ENCODE measurements around the gene TRERF1. TPM values are rescaled to one million over a fixed set of nuclear protein-coding genes. Genes with fewer than 3 reads are reported as not detected.

Gene TRERF1
- total RNA-seq, 1 experiment from 2014 or later, result 22.3 TPM

DNA sequence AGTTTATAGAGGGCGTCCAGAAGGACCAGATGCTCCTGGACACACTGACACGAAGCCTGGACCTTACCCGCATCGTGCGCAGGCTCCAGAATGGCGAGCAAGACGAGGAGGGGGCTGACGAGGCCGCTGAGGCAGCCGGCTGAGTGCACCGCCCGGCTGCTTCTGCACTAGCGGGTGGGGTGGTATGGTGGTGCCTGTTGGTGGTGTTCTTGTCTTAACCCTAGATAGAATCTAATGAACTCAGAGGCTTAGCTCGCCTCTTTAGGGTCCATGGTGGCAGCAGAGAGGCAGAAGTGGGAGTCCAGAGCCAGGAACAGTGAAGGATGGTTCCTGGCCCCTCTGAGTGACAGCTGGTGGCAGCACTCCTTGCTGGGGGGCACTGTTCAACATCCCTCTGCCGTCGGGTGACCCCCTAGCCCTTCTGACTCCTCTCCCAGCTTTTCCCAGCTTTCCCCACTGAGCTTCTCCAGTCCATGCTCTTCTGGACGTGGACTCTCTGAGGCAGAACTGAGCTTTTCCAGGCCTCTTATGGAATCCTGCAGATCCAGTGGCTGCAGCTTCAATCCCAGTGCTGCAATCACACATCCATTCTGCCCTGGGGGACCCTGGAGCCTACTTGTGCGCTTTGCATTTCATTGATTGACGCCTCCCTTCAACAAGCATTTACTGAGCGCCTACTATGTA, 272.3 kb downstream of the TRERF1 start:
- Mint-ChIP-seq H3K4me1 (peaks cover 56% of the 10 kb centered on the region), H3K9me3 (no peaks in the 10 kb centered on the region), H3K36me3 (no peaks in the 10 kb centered on the region; the same call in 1 of the 2 replicates), H3K27me3 (ENCODE audit: low read depth) (no peaks in the 10 kb centered on the region; the same call in 1 of the 2 replicates), H3K27ac (no peak overlapping the region), H3K4me3 (peak overlapping the region; percentile 86)
- ATAC-seq (no peak), DNase-seq (ENCODE audit: low spot score) (no peak)
- CTCF ChIA-PET, result interaction anchor here (1.1 to 1.9 kb wide), 3 partner anchors 12 to 75 kb away, joined by 3 to 6 read pairs (median 4); no protein-coding TSS in a partner anchor
- TF ChIP-seq CBFB (CRISPR knock-in tag; IDR thresholded peaks at IDR 0.05; ENCODE audit: low read depth), result no peak
- no peak for TF ChIP-seq SOX15 (CRISPR knock-in tag; IDR thresholded peaks at IDR 0.05)
- no peak for TF ChIP-seq ZNF219 (CRISPR knock-in tag; IDR thresholded peaks at IDR 0.05; ENCODE audit: borderline replicate concordance)
- TF ChIP-seq, protein P1, sequence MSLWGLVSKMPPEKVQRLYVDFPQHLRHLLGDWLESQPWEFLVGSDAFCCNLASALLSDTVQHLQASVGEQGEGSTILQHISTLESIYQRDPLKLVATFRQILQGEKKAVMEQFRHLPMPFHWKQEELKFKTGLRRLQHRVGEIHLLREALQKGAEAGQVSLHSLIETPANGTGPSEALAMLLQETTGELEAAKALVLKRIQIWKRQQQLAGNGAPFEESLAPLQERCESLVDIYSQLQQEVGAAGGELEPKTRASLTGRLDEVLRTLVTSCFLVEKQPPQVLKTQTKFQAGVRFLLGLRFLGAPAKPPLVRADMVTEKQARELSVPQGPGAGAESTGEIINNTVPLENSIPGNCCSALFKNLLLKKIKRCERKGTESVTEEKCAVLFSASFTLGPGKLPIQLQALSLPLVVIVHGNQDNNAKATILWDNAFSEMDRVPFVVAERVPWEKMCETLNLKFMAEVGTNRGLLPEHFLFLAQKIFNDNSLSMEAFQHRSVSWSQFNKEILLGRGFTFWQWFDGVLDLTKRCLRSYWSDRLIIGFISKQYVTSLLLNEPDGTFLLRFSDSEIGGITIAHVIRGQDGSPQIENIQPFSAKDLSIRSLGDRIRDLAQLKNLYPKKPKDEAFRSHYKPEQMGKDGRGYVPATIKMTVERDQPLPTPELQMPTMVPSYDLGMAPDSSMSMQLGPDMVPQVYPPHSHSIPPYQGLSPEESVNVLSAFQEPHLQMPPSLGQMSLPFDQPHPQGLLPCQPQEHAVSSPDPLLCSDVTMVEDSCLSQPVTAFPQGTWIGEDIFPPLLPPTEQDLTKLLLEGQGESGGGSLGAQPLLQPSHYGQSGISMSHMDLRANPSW (CRISPR knock-in tag; conservative IDR thresholded peaks at IDR 0.05; ENCODE audit: low read depth), result no peak
- TF ChIP-seq KAT7 (CRISPR knock-in tag; IDR thresholded peaks at IDR 0.05; ENCODE audit: borderline replicate concordance), result no peak
- TF ChIP-seq, protein P2, sequence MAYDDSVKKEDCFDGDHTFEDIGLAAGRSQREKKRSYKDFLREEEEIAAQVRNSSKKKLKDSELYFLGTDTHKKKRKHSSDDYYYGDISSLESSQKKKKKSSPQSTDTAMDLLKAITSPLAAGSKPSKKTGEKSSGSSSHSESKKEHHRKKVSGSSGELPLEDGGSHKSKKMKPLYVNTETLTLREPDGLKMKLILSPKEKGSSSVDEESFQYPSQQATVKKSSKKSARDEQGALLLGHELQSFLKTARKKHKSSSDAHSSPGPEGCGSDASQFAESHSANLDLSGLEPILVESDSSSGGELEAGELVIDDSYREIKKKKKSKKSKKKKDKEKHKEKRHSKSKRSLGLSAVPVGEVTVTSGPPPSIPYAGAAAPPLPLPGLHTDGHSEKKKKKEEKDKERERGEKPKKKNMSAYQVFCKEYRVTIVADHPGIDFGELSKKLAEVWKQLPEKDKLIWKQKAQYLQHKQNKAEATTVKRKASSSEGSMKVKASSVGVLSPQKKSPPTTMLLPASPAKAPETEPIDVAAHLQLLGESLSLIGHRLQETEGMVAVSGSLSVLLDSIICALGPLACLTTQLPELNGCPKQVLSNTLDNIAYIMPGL (CRISPR knock-in tag; IDR thresholded peaks at IDR 0.05), result no peak
- no peak for TF ChIP-seq NFE2L1 (CRISPR knock-in tag; IDR thresholded peaks at IDR 0.05)
- POLR2A ChIA-PET, result no interaction called here

DNA sequence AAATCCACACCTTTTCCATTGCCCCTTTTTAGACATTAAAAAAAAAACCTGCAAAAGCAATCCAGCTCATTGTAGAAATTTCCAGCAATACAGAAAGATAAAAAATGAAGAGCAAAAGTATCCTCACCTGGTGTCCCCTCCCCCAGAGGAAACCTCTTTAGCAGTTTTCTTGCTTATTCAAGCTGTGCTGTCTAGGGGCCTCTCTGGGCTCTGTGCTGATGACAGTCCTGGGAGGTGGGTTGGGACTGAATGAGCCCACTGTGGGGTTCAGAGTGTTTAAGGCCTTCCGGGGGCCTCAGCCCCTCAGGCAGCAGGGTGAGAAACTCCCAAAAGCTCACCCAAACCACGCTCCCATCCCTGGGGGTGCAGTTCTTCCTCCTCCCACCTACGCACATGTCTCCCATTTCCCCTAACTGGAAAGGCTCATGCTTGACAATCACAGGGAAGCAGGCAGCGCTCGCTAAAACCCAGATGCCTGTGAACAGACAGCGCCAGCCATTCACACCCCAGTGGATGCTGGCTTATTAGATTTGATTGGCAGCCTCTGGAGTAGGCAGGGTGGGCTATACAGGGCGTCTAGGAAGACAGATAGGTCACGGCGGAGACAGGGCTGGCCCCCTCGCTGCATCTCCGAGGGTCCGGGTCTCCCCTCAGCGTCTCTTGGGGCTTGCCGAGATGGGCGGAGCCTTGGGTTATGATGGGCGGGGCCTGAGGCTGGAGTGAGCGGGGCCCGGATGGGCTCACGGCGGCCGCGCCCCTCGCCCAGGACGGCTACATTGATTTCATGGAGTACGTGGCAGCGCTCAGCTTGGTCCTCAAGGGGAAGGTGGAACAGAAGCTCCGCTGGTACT, 274.0 kb downstream of the TRERF1 start:
- CTCF ChIA-PET, result interaction anchor here (1.1 to 3.6 kb wide), 7 partner anchors 9 to 128 kb away, joined by 3 to 20 read pairs (median 7); partner anchors contain the start of gene TAF8
- peak overlapping the region; percentile 76 for H3K27ac Mint-ChIP-seq
- ATAC-seq, result peak; percentile 92
- 0 out of 2 replicates have a peak, but pooled peaks have one; percentile 15 for TF ChIP-seq ETV6 (CRISPR knock-in tag; IDR thresholded peaks at IDR 0.05)
- TF ChIP-seq ZNF671 (CRISPR knock-in tag; IDR thresholded peaks at IDR 0.05), result no peak
- TF ChIP-seq, protein P3, sequence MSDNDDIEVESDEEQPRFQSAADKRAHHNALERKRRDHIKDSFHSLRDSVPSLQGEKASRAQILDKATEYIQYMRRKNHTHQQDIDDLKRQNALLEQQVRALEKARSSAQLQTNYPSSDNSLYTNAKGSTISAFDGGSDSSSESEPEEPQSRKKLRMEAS (CRISPR knock-in tag; IDR thresholded peaks at IDR 0.05), result peak; percentile 69
- TF ChIP-seq, protein P2 (CRISPR knock-in tag; IDR thresholded peaks at IDR 0.05), result 0 out of 2 replicates have a peak, but pooled peaks have one; percentile 12
- H3K27me3 Mint-ChIP-seq (ENCODE audit: low read depth), result peaks cover 5% of the 10 kb centered on the region
- peaks cover 50% of the 10 kb centered on the region for H3K4me1 Mint-ChIP-seq
- H3K4me3 Mint-ChIP-seq, result peak overlapping the region; percentile 86
- H3K36me3 Mint-ChIP-seq, result no peaks in the 10 kb centered on the region; the same call in 1 of the 2 replicates
- POLR2A ChIA-PET, result interaction anchor here (0.5 to 0.8 kb wide), 3 partner anchors 12 to 33 kb away, joined by 3 to 5 read pairs (median 3); no protein-coding TSS in a partner anchor
- DNase-seq (ENCODE audit: low spot score), result peak; percentile 92
- H3K9me3 Mint-ChIP-seq, result no peaks in the 10 kb centered on the region

DNA sequence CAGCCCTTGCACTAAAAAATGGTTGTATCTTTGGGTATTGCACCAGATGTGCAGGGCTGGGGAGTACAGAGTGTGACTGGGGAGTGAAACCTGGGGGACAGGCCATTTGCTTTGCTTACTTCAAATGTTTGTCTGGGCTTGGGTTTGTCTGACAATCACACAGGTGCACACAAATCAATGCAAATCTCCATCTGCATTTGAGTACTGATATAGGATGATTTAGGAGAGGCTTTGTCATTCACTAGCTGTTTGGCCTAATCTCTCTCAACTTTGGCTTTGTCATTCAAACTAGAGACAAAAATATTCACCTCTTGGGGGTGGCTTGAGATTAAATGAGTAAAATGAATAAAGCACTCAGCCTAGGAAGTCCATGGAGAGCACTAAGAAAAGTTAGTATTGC, 274.7 kb downstream of the TRERF1 start:
- H3K27me3 Mint-ChIP-seq (ENCODE audit: low read depth), result peaks cover 5% of the 10 kb centered on the region
- H3K9me3 Mint-ChIP-seq, result no peaks in the 10 kb centered on the region
- ATAC-seq (no peak), DNase-seq (ENCODE audit: low spot score) (no peak)
- no peaks in the 10 kb centered on the region; the same call in 1 of the 2 replicates for H3K36me3 Mint-ChIP-seq
- peak overlapping the region; percentile 70 for H3K27ac Mint-ChIP-seq
- ChIA-PET POLR2A (interaction anchor here (0.5 to 0.8 kb wide), 2 partner anchors 12 to 32 kb away, joined by 3 to 5 read pairs; no protein-coding TSS in a partner anchor), CTCF (interaction anchor here (1.1 to 3.6 kb wide), 8 partner anchors 9 to 127 kb away, joined by 3 to 20 read pairs (median 5); partner anchors contain the start of gene TAF8)
- peak overlapping the region; percentile 86 for H3K4me3 Mint-ChIP-seq
- H3K4me1 Mint-ChIP-seq, result peaks cover 49% of the 10 kb centered on the region
- TF ChIP-seq, protein P4, sequence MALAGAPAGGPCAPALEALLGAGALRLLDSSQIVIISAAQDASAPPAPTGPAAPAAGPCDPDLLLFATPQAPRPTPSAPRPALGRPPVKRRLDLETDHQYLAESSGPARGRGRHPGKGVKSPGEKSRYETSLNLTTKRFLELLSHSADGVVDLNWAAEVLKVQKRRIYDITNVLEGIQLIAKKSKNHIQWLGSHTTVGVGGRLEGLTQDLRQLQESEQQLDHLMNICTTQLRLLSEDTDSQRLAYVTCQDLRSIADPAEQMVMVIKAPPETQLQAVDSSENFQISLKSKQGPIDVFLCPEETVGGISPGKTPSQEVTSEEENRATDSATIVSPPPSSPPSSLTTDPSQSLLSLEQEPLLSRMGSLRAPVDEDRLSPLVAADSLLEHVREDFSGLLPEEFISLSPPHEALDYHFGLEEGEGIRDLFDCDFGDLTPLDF (CRISPR knock-in tag; IDR thresholded peaks at IDR 0.05), result no peak
- TF ChIP-seq ZNF317 (CRISPR knock-in tag; IDR thresholded peaks at IDR 0.05; ENCODE audit: borderline replicate concordance, low read depth) (0 out of 2 replicates have a peak, but pooled peaks have one; percentile 37), SMAD4 (CRISPR knock-in tag; IDR thresholded peaks at IDR 0.05) (no peak), ZNF396 (CRISPR knock-in tag; IDR thresholded peaks at IDR 0.05; ENCODE audit: borderline replicate concordance) (no peak)
- TF ChIP-seq, protein P5, sequence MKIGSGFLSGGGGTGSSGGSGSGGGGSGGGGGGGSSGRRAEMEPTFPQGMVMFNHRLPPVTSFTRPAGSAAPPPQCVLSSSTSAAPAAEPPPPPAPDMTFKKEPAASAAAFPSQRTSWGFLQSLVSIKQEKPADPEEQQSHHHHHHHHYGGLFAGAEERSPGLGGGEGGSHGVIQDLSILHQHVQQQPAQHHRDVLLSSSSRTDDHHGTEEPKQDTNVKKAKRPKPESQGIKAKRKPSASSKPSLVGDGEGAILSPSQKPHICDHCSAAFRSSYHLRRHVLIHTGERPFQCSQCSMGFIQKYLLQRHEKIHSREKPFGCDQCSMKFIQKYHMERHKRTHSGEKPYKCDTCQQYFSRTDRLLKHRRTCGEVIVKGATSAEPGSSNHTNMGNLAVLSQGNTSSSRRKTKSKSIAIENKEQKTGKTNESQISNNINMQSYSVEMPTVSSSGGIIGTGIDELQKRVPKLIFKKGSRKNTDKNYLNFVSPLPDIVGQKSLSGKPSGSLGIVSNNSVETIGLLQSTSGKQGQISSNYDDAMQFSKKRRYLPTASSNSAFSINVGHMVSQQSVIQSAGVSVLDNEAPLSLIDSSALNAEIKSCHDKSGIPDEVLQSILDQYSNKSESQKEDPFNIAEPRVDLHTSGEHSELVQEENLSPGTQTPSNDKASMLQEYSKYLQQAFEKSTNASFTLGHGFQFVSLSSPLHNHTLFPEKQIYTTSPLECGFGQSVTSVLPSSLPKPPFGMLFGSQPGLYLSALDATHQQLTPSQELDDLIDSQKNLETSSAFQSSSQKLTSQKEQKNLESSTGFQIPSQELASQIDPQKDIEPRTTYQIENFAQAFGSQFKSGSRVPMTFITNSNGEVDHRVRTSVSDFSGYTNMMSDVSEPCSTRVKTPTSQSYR (CRISPR knock-in tag; IDR thresholded peaks at IDR 0.05), result peak; percentile 75; the same call in 1 of the 2 replicates
- TF ChIP-seq, protein P6, sequence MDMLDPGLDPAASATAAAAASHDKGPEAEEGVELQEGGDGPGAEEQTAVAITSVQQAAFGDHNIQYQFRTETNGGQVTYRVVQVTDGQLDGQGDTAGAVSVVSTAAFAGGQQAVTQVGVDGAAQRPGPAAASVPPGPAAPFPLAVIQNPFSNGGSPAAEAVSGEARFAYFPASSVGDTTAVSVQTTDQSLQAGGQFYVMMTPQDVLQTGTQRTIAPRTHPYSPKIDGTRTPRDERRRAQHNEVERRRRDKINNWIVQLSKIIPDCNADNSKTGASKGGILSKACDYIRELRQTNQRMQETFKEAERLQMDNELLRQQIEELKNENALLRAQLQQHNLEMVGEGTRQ (CRISPR knock-in tag; IDR thresholded peaks at IDR 0.05), result peak; percentile 45

All from WTC11 (cell line).